Vagina (tissue), 2 donors: Measurements from ENCODE around the gene FBXL16.
A peak's percentile ranks its signal among the peaks of the same experiment; 100 is the strongest.

Source experiments
- POLR2AphosphoS5 ChIP-seq, 2 donors: sonication (generic); formaldehyde crosslinking; IDR thresholded peaks; one replicate each; pipeline ENCODE4 v1.9.0; 2017; ENCODE audit warnings: antibody characterized with exemption in 2 of 2, mild to moderate bottlenecking in 2 of 2, low read depth in 1 of 2; ENCODE audit not compliant: insufficient read depth in 1 of 2
- TF ChIP-seq, protein P1 (sequence below), 3 experiments: fragments of 450-650 bp in 2 of 3; fragments of 200-600 bp in 1 of 3; sonication (generic) in 1 of 3; IDR thresholded peaks; one replicate each; pipeline ENCODE4 v1.5.1; 2017 to 2019; ENCODE audit warnings: antibody characterized with exemption in 3 of 3, mild to moderate bottlenecking in 2 of 3, moderate library complexity in 2 of 3

GRCh38 chr16:660459-661183 lies 45.0 kb downstream of the FBXL16 start:
- TF ChIP-seq, protein P1, sequence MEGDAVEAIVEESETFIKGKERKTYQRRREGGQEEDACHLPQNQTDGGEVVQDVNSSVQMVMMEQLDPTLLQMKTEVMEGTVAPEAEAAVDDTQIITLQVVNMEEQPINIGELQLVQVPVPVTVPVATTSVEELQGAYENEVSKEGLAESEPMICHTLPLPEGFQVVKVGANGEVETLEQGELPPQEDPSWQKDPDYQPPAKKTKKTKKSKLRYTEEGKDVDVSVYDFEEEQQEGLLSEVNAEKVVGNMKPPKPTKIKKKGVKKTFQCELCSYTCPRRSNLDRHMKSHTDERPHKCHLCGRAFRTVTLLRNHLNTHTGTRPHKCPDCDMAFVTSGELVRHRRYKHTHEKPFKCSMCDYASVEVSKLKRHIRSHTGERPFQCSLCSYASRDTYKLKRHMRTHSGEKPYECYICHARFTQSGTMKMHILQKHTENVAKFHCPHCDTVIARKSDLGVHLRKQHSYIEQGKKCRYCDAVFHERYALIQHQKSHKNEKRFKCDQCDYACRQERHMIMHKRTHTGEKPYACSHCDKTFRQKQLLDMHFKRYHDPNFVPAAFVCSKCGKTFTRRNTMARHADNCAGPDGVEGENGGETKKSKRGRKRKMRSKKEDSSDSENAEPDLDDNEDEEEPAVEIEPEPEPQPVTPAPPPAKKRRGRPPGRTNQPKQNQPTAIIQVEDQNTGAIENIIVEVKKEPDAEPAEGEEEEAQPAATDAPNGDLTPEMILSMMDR (IDR thresholded peaks at IDR 0.05), result peak; percentile 15 to 47 (median 40)
- peak in 1 of 2 donors; percentile 61 for TF ChIP-seq POLR2AphosphoS5 (IDR thresholded peaks at IDR 0.05; ENCODE audit: insufficient read depth in 1 of 2, low read depth in 1 of 2)
